RPMI7951 (cell line): ENCODE results near the gene PPP6C. TPM values are rescaled to one million over a fixed set of nuclear protein-coding genes. Genes with fewer than 3 reads are reported as not detected.
"Not testable (repeated sequence)": the region's sequence is repeated elsewhere in the genome, so short reads cannot be mapped to it uniquely, and the experiment has no call there.

ENCODE experiments used
- DNase-seq: peaks from one replicate; pipeline ENCODE4 v3.0.0-alpha.2; 2012; ENCODE audit warnings: low read depth
- total RNA-seq: library from RNA; depleted of rRNA; stranded (reverse); fragments of >200 nt; shearing (Covaris generic); gene quantifications from 2 replicates; pipeline ENCODE4 v1.2.3, GENCODE V29; 2014

PPP6C gene
- total RNA-seq, 1 experiment from 2014 or later: 38.3 TPM

- no peak for DNase-seq
These were observed 46.8 kb downstream of the PPP6C start for GRCh38 chr9:125142560-125143376.

GRCh38 chr9:125141751-125142150, 47.9 kb downstream of the PPP6C start:
- DNase-seq: no peak

- DNase-seq: no peak
These were observed 48.4 kb downstream of the PPP6C start for GRCh38 chr9:125141251-125141650.

GRCh38 chr9:125140576-125140975, 49.0 kb downstream of the PPP6C start:
- DNase-seq: no peak

- DNase-seq: no peak
These were observed 52.4 kb downstream of the PPP6C start for GRCh38 chr9:125137200-125137599.

- no peak for DNase-seq
These were observed 54.6 kb downstream of the PPP6C start for GRCh38 chr9:125134976-125135375.

GRCh38 chr9:125133403-125134329, 55.9 kb downstream of the PPP6C start:
- DNase-seq: no peak

- no peak for DNase-seq
These were observed 57.8 kb downstream of the PPP6C start for GRCh38 chr9:125131778-125132177.

GRCh38 chr9:125126019-125126746, 63.4 kb downstream of the PPP6C start:
- DNase-seq: peak; percentile 99

- DNase-seq: no peak
These were observed 64.1 kb downstream of the PPP6C start for GRCh38 chr9:125125523-125125922.

GRCh38 chr9:125121146-125121545, 68.5 kb downstream of the PPP6C start:
- DNase-seq: no peak

GRCh38 chr9:125119643-125120286, 69.8 kb downstream of the PPP6C start:
- peak; percentile 38 for DNase-seq

GRCh38 chr9:125118696-125119095, 70.9 kb downstream of the PPP6C start:
- DNase-seq: not testable (repeated sequence)

GRCh38 chr9:125114503-125114902, 75.1 kb downstream of the PPP6C start:
- DNase-seq: not testable (repeated sequence)

- no peak for DNase-seq
These were observed 79.1 kb downstream of the PPP6C start for GRCh38 chr9:125110464-125110863.

GRCh38 chr9:125108541-125108940, 81.1 kb downstream of the PPP6C start:
- not testable (repeated sequence) for DNase-seq

GRCh38 chr9:125106285-125106893, 83.2 kb downstream of the PPP6C start:
- DNase-seq: no peak

- no peak for DNase-seq
These were observed 85.7 kb downstream of the PPP6C start for GRCh38 chr9:125103770-125104460.

GRCh38 chr9:125103021-125103420, 86.6 kb downstream of the PPP6C start:
- no peak for DNase-seq

GRCh38 chr9:125100822-125101221, 88.8 kb downstream of the PPP6C start:
- DNase-seq: no peak
